Measurements from ENCODE around the gene KAZN. TPM values are rescaled to one million over a fixed set of nuclear protein-coding genes. Genes with fewer than 3 reads are reported as not detected.

Gene KAZN
- total and polyA plus RNA-seq, 2 experiments from 2014 or later, result 7.9 to 15.6 TPM

DNA sequence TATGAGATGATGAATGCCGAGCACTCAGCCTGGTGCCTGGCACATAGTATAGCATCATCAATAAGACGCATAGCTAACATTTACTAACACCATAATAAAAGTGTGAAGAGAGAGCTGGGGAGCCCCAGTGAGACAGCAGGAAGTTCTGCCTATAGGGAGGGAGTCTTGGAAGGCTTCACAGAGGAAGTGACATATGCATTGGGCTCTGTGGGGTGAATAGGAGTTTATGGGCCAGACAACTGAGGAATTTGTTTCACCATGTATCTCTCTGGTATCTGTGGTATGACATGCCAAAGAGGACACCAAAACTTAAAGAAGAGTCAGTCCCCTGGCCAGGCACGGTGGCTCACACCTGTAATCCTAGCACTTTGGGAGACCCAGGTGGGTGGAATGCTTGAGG, 436.8 kb downstream of the KAZN start:
- no peaks in the 10 kb centered on the region for H3K36me3 ChIP-seq (replicated peaks; ENCODE audit: insufficient read depth, low read depth)
- no peaks in the 10 kb centered on the region for H3K79me2 ChIP-seq
- no peak overlapping the region for H2AFZ ChIP-seq
- H3K9me2 ChIP-seq (replicated peaks; ENCODE audit: insufficient read depth), result no peaks in the 10 kb centered on the region
- WGBS (ENCODE audit: low lambda C conversion rate, missing lambda C conversion rate), result 98% methylated on average over 3 of the region's 3 CpGs
- H3K27me3 ChIP-seq, result no peaks in the 10 kb centered on the region
- TF ChIP-seq, protein P1, sequence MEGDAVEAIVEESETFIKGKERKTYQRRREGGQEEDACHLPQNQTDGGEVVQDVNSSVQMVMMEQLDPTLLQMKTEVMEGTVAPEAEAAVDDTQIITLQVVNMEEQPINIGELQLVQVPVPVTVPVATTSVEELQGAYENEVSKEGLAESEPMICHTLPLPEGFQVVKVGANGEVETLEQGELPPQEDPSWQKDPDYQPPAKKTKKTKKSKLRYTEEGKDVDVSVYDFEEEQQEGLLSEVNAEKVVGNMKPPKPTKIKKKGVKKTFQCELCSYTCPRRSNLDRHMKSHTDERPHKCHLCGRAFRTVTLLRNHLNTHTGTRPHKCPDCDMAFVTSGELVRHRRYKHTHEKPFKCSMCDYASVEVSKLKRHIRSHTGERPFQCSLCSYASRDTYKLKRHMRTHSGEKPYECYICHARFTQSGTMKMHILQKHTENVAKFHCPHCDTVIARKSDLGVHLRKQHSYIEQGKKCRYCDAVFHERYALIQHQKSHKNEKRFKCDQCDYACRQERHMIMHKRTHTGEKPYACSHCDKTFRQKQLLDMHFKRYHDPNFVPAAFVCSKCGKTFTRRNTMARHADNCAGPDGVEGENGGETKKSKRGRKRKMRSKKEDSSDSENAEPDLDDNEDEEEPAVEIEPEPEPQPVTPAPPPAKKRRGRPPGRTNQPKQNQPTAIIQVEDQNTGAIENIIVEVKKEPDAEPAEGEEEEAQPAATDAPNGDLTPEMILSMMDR (IDR thresholded peaks at IDR 0.05; ENCODE audit: poor library complexity), result no peak
- TF ChIP-seq EZH2 (IDR thresholded peaks at IDR 0.05; ENCODE audit: borderline replicate concordance) (no peak), EZH2phosphoT487 (IDR thresholded peaks at IDR 0.05; ENCODE audit: low read depth, severe bottlenecking, unreplicated experiment) (no peak)
- H3K4me3 ChIP-seq, result no peak overlapping the region
- H3K9me3 ChIP-seq (ENCODE audit: low read depth), result no peaks in the 10 kb centered on the region
- no peak overlapping the region for H3K27ac ChIP-seq
- no peaks in the 10 kb centered on the region for H3K4me1 ChIP-seq (ENCODE audit: insufficient read depth)
- H3K4me2 ChIP-seq, result no peak overlapping the region
- no peak for DNase-seq (ENCODE audit: low spot score)
- H4K20me1 ChIP-seq (ENCODE audit: insufficient read depth, poor library complexity, severe bottlenecking), result no peaks in the 10 kb centered on the region

DNA sequence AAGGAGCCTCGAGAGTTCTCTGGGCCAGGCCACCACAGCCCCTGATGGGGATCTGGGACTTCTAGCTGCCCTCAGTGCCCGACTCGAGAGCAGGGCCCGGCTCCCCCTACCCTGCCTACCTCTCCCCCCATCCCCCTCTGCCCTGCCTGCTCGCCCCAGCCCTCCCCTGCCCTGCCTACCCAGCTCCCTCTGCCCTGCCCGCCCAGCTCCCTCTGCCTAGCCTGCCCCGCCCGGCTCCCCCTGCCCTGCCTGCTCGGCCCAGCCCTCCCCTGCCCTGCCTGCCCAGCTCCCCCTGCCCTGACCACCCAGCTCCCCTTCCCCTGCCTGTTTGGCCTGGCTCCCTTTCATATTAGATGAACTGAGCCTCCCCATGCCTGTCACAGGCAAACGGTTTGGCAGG, 437.6 kb downstream of the KAZN start:
- H3K27me3 ChIP-seq, result no peaks in the 10 kb centered on the region
- no peak overlapping the region for H3K4me2 ChIP-seq
- DNase-seq (ENCODE audit: low spot score), result no peak
- no peaks in the 10 kb centered on the region for H3K9me2 ChIP-seq (replicated peaks; ENCODE audit: insufficient read depth)
- no peak overlapping the region for H3K27ac ChIP-seq
- H3K4me1 ChIP-seq (ENCODE audit: insufficient read depth), result no peaks in the 10 kb centered on the region
- H3K9me3 ChIP-seq (ENCODE audit: low read depth), result no peaks in the 10 kb centered on the region
- H3K79me2 ChIP-seq, result no peaks in the 10 kb centered on the region
- TF ChIP-seq EZH2 (IDR thresholded peaks at IDR 0.05; ENCODE audit: borderline replicate concordance) (no peak), EZH2phosphoT487 (IDR thresholded peaks at IDR 0.05; ENCODE audit: low read depth, severe bottlenecking, unreplicated experiment) (no peak)
- TF ChIP-seq, protein P1 (IDR thresholded peaks at IDR 0.05; ENCODE audit: poor library complexity), result no peak
- no peak overlapping the region for H2AFZ ChIP-seq
- WGBS (ENCODE audit: low lambda C conversion rate, missing lambda C conversion rate), result 70% methylated on average over 4 of the region's 10 CpGs
- no peaks in the 10 kb centered on the region for H4K20me1 ChIP-seq (ENCODE audit: insufficient read depth, poor library complexity, severe bottlenecking)
- no peak overlapping the region for H3K4me3 ChIP-seq
- H3K36me3 ChIP-seq (replicated peaks; ENCODE audit: insufficient read depth, low read depth), result no peaks in the 10 kb centered on the region

DNA sequence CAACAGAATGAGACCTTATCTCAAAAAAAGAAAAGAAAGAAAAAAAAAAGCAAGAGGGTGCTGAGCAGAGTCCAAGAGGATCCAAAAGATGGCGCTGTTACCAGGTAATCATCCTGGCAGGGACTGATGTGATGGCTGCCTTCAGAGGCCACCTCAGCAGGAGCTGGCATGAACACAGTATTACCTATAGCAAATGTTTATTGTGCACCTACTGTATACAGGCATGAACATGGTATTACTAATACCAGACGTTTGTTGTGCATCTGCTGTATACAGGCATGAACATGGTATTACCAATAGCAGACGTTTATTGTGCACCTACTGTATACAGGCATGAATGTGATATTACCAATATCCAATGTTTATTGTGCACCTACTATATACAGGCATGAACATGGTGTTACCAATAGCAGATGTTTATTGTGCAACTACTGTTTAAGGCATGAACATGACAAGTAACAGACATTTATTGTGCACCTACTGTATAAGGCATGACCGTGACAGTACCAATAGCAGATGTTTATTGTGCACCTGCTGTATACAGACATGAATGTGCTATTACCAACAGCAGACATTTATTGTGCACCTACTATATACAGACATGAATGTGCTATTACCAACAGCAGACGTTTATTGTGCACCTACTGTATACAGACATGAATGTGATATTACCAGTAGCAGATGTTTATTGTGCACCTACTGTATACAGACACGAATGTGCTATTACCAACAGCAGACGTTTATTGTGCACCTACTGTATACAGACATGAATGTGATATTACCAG, 439.9 kb downstream of the KAZN start:
- DNase-seq (ENCODE audit: low spot score), result peak; percentile 42
- TF ChIP-seq, protein P1 (IDR thresholded peaks at IDR 0.05; ENCODE audit: poor library complexity), result peak; percentile 40
- TF ChIP-seq EZH2phosphoT487 (IDR thresholded peaks at IDR 0.05; ENCODE audit: low read depth, severe bottlenecking, unreplicated experiment), result no peak

More for the DNA sequence above, 439.9 kb downstream of the KAZN start:
- Histone ChIP-seq H3K9me2 (replicated peaks; ENCODE audit: insufficient read depth) (no peaks in the 10 kb centered on the region), H3K4me1 (ENCODE audit: insufficient read depth) (no peaks in the 10 kb centered on the region), H3K36me3 (replicated peaks; ENCODE audit: insufficient read depth, low read depth) (no peaks in the 10 kb centered on the region), H3K79me2 (no peaks in the 10 kb centered on the region), H3K27ac (no peak overlapping the region), H3K27me3 (no peaks in the 10 kb centered on the region), H3K9me3 (ENCODE audit: low read depth) (no peaks in the 10 kb centered on the region), H3K4me3 (no peak overlapping the region), H4K20me1 (ENCODE audit: insufficient read depth, poor library complexity, severe bottlenecking) (no peaks in the 10 kb centered on the region), H2AFZ (no peak overlapping the region), H3K4me2 (no peak overlapping the region)
- WGBS (ENCODE audit: low lambda C conversion rate, missing lambda C conversion rate), result 92% methylated on average over 7 of the region's 7 CpGs
